DND-41 (cell line): ENCODE results near the gene RTP4.

Source experiments
- CTCF ChIP-seq: IDR thresholded peaks from 2 replicates; pipeline ENCODE4 v1.5.1; 2012; ENCODE audit warnings: borderline replicate concordance, low read length, moderate library complexity, mild to moderate bottlenecking; ENCODE audit not compliant: poor library complexity, severe bottlenecking; ENCODE audit errors: extremely low read depth
- EZH2 ChIP-seq: IDR thresholded peaks from 3 replicates; pipeline ENCODE4 v1.6.1; 2012; ENCODE audit warnings: borderline replicate concordance, low read depth, mild to moderate bottlenecking, moderate library complexity, low read length, inconsistent platforms; ENCODE audit not compliant: severe bottlenecking

GRCh38 chr3:187383246-187383645 lies 15.1 kb downstream of the RTP4 start:
- no peak for TF ChIP-seq CTCF
- TF ChIP-seq EZH2: no peak
